CD4-positive, alpha-beta T cell treated with Interleukin-4 for 4 hours (primary cell): ENCODE data around the gene NOL4L.
A peak's percentile ranks its signal among the peaks of the same experiment; 100 is the strongest.

ENCODE experiments used
- DNase-seq: peaks from one replicate; pipeline ENCODE4 v3.0.0-alpha.2; 2020

The NOL4L gene

DNA sequence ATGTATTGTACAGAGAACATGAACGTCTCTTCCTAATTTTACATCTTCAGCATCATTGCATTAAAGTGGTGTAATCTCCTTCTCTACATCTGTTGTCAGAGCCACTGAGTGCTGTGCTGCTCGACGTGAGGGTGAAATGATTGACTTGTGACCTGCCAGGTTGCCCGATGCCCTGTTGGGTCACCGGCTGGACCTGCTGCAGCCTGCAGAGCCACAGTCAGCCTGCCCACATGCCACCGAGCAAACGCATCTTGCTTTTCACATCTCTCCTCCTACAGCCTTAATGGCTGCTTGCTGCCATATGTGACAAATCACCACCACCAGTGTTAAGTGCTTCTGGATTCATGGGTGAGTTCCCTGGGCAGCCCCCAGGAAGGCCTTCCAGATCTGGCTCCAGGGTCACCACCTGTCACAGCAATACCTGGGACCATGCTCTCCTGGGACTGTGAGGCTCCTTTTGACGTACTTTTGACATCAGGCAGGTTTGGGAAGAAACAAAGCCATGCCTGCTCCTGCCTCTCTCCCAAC, 146.7 kb downstream of the NOL4L start:
- no peak for DNase-seq

- DNase-seq, result peak; percentile 11
Observed at GRCh38 chr20:32437391-32438074, 147.6 kb downstream of the NOL4L start.

GRCh38 chr20:32436968-32437367, 148.2 kb downstream of the NOL4L start:
- DNase-seq, result no peak

DNA sequence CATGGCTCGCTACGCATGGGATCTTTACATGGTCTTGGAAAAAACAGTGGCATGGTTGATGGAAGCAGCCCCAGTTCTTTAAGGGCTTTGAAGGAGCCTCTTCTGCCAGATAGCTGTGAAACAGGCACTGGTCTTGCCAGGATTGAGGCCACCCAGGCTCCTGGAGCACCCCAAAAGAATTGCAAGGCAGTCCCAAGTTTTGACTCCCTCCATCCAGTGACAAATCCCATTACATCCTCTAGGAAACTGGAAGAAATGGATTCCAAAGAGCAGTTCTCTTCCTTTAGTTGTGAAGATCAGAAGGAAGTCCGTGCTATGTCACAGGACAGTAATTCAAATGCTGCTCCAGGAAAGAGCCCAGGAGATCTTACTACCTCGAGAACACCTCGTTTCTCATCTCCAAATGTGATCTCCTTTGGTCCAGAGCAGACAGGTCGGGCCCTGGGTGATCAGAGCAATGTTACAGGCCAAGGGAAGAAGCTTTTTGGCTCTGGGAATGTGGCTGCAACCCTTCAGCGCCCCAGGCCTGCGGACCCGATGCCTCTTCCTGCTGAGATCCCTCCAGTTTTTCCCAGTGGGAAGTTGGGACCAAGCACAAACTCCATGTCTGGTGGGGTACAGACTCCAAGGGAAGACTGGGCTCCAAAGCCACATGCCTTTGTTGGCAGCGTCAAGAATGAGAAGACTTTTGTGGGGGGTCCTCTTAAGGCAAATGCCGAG, 148.8 kb downstream of the NOL4L start:
- DNase-seq, result no peak

DNA sequence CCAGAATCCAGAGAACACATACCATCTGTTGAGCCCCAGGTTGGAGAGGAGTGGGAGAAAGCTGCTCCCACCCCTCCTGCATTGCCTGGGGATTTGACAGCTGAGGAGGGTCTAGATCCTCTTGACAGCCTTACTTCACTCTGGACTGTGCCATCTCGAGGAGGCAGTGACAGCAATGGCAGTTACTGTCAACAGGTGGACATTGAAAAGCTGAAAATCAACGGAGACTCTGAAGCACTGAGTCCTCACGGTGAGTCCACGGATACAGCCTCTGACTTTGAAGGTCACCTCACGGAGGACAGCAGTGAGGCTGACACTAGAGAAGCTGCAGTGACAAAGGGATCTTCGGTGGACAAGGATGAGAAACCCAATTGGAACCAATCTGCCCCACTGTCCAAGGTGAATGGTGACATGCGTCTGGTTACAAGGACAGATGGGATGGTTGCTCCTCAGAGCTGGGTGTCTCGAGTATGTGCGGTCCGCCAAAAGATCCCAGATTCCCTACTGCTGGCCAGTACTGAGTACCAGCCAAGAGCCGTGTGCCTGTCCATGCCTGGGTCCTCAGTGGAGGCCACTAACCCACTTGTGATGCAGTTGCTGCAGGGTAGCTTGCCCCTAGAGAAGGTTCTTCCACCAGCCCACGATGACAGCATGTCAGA, 149.6 kb downstream of the NOL4L start:
- no peak for DNase-seq

DNA sequence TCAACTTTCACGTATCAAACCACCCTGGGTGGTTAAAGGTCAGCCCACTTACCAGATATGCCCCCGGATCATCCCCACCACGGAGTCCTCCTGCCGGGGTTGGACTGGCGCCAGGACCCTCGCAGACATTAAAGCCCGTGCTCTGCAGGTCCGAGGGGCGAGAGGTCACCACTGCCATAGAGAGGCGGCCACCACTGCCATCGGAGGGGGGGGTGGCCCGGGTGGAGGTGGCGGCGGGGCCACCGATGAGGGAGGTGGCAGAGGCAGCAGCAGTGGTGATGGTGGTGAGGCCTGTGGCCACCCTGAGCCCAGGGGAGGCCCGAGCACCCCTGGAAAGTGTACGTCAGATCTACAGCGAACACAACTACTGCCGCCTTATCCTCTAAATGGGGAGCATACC, 150.7 kb downstream of the NOL4L start:
- DNase-seq, result no peak

GRCh38 chr20:32433311-32434021, 151.7 kb downstream of the NOL4L start:
- DNase-seq, result no peak

GRCh38 chr20:32432277-32432676, 152.9 kb downstream of the NOL4L start:
- DNase-seq, result no peak

DNA sequence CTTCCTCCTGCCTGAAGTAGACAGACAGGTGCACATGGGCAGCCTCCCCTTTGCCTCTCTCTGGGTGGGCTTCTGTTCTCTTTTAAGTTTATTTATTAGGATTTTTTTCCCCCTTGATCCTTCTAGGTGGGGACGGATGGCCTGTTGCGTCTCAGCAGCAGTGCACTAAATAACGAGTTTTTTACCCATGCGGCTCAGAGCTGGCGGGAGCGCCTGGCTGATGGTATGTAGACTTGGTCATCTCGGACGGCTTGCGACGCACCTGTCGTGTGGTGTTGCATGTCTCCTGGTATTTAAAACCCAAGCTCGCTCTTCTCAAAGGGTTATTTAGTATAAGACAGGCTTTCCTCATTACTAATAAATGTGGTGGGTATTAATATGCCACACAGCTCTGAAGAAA, 153.7 kb downstream of the NOL4L start:
- DNase-seq, result no peak

DNA sequence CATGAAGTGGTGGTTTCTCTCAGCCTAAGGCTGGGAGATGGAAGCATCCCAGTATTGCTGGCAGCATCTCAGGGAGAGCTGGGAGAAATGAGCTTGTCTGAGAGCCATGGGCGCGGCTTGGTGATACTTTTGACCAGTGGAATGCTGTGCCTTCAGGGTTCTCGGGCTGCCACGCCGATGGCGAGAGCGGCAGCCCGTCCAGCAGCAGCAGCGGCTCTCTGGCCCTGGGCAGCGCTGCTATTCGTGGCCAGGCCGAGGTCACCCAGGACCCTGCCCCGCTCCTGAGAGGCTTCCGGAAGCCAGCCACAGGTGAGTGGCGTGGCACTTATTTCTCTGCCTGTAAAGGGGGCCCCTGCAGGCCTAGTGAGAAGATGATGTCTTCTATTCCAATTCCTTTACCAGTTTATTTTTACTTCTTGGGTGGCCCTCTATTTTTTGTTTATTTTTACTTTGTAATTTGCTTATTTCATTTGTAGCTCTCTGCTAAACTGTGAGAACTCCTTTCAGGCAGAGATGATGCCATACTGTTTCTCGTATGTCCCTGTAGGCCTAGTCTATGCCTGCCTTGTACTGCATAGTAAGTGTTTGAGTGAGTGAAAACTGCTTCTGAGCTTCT, 155.3 kb downstream of the NOL4L start:
- DNase-seq, result no peak

- no peak for DNase-seq
Observed at GRCh38 chr20:32429343-32429742, 155.8 kb downstream of the NOL4L start.

GRCh38 chr20:32427996-32428395, 157.1 kb downstream of the NOL4L start:
- no peak for DNase-seq

DNA sequence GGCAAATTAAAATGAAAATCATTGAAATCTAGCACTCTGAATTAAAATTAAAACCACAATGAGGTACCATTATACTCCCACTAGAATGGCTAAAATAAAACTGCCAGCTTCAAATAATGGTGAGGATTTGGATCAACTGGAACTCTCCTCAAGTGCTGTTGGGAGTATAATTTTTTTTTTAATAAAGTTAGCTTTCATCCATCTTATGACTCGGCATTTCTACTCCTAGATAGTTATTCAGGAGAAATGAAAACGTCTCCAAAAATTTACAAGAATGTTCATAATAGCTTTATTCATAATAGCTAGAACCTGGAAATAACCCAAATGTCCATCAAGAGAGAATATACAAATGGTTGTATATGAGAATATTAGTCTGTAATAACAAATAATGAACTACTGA, 163.8 kb downstream of the NOL4L start:
- no peak for DNase-seq

GRCh38 chr20:32418376-32418775, 166.8 kb downstream of the NOL4L start:
- DNase-seq, result no peak

- no peak for DNase-seq
Observed at GRCh38 chr20:32416206-32416605, 168.9 kb downstream of the NOL4L start.

DNA sequence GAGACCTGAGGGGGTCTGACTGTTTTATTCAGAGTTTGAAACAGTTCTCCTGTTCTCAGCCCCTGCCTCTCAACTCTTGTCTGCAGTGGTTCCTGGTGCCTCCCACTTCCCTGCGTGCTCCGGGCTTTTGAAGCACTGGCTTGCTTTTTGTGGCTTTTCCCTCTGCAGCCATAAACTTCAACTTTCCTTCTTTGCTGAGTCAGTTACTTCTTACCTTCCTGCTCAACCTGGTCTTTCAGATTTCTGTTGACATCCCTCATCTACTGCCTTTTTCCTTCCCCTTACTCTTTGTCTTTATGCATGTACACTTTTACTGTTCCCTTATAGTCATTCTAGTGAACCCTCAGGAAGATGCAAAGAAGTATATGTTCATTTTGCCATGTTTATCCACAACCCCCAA, 169.6 kb downstream of the NOL4L start:
- no peak for DNase-seq

DNA sequence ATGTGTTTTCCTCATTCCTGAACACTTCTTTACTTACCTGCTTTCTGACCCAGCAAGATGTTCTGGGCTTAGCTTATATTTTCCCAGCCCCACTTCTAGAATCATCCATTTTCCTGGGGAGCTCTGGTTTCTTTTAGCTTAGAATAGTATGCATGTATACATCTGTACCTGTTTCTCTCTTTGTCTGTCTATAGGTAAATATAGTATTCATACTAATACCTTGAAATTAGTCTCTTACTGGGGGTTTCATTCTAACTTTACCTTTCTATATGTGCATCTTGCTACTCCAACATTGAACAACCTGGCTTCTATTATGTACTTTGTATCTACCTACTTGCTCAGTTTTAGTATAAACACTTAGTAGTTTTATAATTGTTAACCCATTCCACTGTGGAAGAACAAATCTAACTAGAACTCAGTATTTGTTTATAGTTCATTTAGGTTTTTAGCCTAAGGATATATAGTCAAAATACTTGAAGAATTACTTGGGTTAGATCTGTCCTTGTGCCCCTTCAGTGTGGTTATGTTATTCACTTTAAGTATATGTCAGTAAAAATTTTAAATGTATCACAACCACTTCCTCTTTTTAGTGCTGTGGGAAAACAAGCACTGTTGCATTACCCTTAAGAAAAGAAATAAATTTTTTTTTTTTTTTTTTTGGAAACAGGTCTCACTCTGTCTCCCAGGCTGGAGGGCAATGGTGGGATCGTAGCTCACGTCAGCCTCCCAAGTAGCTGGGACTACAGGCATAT, 173.0 kb downstream of the NOL4L start:
- no peak for DNase-seq

DNA sequence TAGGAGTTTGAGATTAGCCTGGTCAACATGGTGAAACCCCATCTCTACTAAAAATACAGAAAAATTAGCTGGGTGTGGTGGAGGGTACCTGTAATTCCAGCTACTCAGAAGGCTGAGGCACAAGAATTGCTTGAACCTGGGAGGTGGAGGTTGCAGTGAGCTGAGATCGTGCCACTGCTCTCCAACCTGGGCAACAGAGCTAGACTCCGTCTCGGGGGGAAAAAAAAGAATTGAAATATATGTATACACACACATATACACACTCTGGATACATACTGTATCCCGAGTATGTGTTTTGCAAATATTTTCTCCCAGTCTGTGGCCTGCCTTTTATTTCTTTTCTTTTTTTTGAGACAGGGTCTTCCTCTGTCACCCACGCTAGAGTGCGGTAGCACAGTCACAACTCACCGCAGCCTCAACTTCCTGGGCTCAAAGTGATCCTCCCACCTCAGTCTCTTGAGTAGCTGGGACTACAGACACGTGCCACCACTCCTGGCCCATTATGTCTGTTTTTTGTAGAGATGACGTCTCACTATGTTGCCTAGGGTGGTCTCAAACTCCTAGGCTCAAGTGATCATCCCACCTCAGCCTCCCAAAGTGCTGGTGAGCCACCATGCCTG, 177.9 kb downstream of the NOL4L start:
- peak; percentile 65 for DNase-seq

- DNase-seq, result no peak
Observed at GRCh38 chr20:32406701-32407100, 178.4 kb downstream of the NOL4L start.

GRCh38 chr20:32404017-32404416, 181.1 kb downstream of the NOL4L start:
- DNase-seq, result no peak

DNA sequence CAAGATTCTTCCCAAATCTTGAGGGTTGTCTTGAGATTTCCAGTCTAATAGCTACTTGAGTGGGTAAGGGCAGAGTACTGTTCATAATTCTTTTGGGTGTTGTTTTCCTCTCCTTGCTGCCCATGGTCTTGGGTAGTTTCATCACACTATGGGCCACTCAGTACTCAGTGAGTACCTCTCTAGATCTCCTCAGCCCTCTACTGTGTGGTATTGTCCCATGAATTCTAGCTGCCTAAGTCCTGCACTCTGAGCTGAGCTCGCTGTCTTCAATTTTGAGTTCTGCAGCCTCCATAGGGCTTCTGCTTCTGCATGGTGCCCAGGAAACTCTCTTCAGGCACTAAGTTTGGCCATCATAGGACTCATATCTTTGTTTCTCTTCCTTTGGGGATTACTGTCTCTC, 184.7 kb downstream of the NOL4L start:
- no peak for DNase-seq
